ENCODE data around the gene CTTN.

CTTN gene

GRCh38 chr11:70410276-70411205 is 12.2 kb downstream of the CTTN start:
- no peak for DNase-seq

GRCh38 chr11:70411713-70412452 is 13.6 kb downstream of the CTTN start:
- no peak for DNase-seq

- no peak for DNase-seq
These were observed 14.8 kb downstream of the CTTN start for GRCh38 chr11:70413151-70413550.

DNA sequence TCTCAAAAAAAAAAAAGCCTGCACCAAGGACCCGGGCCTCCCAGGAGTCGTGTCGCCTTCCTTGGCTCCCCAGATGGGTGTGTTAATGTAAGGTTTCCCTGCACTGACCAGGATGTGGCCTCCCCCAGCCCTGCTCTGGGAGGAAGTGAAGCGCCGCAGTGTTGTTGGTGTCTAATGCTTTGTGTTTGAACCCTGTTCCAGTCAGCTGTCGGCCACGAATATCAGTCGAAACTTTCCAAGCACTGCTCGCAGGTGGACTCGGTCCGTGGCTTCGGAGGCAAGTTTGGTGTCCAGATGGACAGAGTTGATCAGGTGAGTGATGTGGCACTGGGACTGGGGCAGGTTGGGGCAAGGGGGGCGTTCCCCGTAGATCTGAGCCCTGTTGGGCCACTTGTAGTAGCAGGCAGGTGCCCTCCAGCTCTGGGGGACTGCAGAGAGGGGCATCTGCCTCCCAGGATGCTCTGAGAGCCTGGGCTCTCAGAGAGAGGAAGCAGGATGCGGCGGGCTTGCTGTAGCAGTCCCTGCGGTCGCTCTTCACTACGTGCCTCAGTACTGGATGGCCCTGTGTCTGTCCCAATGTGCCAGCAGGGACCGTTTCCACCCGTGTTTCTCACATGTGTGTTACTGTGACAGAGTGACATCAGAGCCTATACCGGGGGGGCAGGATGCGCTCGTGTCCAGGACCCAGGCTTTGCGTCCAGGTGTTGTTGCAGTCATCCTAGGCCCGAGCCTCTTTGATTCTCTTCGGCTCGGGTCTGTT is 16.2 kb downstream of the CTTN start:
- DNase-seq, result no peak

DNA sequence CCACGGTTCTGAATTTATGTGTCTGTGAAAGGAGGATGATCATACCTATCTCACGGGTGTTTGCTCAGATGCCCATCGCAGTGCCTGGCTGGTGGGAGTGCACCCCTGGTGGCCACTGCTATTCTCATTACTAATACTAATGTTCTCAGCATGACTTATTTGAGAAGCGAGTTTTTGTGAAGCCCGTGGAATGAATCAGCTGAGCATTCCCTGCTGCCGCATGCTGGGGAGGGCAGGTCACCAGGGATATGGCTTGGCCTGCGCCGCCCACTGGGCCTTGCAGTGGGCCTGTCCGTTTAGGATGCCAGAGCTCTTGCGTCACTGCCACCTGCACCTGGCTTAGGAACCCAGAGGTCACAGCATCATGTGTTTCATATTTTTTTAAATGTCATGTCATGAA is 16.9 kb downstream of the CTTN start:
- DNase-seq, result no peak

DNA sequence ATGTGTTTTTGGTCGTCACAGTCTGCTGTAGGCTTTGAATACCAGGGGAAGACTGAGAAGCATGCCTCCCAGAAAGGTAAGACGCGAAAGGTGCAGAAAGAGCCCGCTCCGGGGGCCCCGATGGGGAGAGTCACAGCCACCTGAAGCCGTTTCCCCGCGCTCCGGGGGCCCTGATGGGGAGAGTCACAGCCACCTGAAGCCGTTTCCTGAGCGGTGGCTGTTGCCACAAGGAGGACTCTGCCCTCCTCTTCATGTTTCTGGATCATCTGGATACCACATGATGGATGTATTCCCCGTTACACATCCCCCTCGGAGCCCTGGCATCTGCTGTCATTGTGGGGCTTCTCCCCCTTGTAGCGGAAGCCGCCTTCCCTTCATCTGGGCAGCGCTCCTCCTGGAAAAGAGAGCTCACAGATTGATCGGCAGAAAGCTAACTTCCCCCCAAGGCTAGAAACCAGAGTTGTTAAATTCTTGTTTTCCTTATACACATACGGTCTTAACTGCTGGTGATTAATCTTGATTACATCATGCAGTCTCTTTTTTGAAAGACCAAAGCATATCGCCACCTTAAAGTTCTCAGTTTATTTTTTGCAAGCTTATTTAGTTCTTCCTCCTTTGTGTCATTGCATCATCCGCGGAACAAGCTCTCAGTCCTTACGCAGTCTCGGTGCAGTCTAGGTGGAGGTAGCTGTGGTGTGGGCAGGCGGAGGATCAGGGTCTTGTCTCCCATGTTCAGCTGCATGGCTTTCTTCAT is 17.5 kb downstream of the CTTN start:
- no peak for DNase-seq

DNA sequence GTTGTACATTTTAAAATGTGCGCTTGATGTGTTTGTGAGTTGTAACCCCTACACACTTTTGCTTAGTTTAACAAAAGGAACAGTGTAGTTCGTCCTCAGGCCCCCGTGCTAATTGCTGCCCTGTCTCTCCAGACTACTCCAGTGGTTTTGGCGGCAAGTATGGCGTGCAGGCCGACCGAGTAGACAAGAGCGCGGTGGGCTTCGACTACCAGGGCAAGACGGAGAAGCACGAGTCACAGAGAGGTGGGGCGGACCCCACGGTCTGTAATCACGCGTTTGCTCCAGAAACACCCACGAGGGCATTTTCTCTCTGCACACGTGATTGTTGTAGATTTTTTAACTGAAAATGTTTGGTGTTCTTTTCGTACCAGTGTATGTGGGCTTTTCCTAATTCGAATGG is 18.6 kb downstream of the CTTN start:
- no peak for DNase-seq

DNA sequence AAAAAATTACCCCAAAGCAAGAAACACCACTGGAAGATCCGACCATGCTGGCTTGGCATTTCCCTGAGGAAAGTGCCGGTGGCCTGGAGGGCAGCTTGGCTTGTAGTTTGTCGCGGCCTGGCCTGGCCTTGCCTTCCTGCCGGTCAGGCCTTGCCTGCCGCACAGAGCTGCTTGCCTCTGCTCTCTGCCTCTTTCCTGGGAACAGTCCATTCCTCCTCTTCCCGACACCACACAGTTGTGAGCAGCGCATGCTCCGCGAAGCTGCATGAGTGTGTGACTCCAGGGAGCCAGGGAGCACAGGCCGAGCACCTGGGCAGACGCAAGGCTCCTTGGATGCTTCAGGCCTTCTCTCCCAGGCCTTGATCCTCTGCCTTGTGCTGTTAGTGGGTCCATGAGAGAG is 19.8 kb downstream of the CTTN start:
- no peak for DNase-seq

DNA sequence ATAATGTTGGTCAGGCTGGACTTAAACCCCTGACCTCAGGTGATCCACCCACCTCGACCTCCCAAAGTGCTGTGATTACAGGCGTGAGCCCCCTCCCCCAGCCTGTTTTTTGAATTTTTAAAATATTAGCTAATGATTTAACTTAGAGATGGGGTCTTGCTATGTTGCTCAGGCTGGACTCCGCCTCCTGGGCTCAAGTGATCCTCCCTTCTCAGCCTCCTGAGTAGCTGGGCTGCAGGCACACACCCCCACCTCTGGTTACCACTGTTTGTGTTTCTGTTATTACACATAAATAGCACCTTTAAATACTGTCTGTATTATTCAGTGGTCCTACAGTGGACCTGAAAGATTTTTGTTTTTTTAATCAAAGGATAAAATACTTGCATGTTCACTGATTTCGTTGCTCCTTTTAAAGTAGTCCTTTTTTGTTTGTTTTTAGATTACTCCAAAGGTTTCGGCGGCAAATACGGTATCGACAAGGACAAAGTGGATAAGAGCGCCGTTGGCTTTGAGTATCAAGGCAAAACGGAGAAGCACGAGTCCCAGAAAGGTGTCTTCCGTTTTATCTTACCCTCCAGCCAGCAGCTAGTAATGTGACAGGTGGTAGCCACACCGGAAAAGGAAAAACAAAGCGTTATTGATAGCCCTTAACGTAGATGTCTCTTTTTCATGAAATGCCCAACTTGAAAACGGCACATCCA is 21.1 kb downstream of the CTTN start:
- DNase-seq, result no peak

- no peak for DNase-seq
These were observed 21.7 kb downstream of the CTTN start for GRCh38 chr11:70420008-70420464.

GRCh38 chr11:70420496-70420895 is 22.2 kb downstream of the CTTN start:
- no peak for DNase-seq

DNA sequence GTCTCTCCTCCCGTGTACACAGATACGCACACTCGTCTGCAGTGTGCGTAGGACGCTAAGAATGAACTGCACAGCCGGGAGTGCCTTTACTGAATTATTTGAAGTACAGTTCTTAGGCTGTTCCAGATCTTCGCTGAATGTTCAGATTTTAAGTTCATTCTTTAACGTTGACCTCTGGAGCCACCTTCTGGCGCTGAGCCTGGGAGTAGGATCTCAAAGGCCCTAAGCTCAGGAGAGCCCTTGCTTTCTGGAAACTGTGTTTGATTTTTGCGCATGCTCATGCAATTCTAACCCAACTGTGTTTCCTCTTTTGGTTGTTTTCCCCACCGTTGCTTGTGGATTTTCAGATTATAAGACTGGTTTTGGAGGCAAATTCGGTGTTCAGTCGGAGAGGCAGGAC is 22.8 kb downstream of the CTTN start:
- no peak for DNase-seq

DNA sequence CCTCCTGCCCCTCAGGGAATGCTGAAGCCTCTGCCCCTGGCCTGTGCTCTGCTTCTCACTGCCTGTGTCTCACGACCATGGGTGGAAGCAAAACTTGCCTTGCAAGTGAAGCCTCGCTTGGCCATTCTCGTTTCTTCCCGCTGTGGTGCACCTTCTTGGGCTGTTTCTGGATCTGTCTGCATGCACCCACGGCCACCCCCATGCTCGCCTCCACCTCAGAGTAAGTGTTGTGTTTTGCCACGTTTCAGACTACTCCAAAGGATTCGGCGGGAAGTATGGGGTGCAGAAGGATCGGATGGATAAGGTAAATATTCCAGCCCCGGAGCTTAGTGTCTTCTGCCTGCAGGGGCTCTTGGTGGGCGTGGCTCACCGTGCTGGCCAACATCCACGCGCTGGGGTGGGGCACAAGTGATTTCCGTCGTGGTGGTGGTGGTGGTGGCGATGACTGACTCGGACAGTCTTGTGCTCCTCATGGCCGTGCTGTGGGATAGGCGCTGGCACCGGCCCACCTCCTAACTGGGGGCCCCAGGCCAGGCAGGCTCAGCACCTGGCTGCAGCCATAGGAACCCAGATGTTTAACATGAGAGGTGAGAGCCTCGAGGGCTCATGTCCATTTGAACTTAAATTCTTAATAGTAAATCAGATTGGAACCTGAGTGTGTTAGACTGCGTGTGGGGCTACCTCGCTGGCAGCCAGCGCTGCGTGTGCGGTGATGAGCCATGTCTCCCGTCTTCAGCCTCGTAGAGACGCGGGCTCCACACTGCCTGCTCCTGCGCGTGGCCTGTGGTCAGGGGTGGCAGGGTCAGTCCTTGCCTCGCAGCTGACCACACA is 24.6 kb downstream of the CTTN start:
- no peak for DNase-seq

DNA sequence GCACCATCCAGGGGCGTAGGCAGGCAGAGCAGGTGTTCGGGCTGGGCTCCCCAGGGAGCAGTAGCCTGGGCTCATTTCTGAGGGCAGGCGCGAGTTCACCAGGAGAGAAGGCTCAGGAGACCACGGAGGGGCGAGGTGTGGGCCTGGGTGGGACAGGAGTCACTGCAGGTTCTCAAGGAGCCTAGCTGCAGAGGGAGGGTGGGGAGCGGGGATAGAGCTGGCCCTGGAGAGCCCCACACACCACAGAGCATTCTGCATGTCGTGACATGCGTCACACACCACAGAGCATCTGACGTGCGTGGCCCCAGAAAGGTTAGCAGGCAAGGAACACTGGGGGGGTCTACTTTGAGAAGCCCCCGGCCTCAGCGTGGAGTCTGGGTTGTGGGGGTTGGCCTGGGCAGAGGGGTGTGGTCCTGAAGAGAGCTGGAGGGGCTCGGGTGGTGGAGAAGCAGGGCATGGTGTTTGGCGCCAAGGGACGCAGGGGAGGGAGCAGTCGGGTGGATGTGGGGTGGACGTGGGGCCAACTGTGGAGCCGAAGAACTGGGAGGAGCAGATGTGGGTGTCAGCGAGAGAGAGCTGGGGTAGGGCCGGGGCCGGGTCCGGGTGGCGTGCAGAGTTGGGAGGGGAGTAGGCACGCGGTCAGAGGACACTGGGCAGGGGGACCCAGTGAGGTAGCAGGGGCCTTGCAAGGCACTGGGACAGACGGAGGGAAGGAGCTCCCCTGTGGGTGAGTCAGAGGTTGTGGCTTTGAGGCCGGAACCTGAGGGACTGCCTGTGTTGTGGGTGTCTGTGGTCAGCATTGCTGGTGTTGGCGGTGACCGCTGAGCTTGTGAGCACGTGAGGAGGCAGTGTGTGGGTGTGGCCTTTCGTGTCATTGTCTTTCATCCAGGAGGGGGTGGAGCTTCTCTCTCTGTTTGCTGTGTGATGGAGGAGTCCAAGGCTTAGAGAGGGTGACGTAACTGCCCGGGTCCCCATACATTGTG is 25.5 kb downstream of the CTTN start:
- no peak for DNase-seq

- DNase-seq, result no peak
These were observed 26.5 kb downstream of the CTTN start for GRCh38 chr11:70424765-70425344.

DNA sequence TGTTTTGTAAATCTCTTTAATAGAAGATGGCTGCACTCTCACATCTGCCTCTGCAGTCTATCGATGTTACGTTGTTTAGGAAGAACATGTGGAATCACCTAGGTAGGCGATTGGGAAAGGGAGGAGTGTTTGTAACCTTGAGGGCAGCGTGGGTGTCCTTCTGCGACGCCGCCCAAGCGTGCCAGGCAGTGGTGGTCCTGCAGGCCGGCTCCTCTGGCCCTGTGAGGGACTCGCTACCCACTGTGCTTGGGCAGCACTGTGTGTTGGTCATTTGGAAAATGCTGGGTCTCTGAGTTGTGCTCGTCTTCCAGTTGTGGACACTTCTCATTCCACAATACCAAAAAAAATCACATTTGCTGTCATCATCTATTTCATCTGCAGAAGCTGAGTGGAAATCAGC is 29.1 kb downstream of the CTTN start:
- no peak for DNase-seq

DNA sequence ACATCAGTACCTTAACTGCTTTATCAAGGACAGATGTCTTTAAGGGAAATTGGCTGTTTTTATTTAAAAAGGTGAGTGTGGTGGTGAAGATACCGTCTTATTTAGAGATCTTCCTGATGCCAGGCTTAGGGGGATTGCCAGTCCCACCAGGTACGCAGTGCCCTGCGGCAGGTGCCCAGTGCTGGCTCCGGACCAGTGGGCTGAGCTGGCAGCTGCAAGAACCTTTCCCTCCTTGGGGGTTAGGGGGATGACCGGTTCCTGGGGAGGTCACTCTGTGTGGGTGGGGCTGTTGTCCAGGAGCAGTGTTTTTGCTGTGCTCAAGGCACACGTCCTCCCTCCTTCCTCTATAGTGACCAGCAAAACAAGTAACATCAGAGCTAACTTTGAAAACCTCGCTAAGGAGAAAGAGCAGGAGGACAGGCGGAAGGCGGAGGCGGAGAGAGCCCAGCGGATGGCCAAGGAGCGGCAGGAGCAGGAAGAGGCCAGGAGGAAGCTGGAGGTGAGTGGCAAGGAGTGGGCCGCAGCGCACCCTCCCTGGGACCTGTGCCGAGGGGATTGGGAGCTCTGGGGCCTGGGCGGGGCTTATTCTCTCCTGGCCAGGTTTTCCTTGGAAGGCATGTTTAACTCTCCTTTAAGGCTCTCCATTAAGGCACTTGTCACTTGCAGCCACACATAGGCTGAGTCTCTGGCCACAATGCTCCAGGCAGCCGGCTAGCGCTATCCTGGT is 30.5 kb downstream of the CTTN start:
- no peak for DNase-seq

DNA sequence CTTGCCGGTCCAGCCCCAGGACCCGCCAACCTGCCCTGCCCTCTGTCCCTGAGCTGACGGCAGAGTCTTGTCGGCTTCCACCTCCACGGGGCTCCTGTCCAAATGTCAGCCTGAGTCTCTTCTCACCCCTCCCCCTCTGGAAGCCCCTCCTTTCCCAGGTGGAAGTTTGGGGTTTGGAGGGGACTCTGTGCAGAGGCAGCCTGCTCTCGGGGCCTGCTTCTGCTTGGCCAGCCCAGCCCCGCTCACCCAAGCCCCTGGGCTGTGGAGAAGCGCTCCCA is 31.0 kb downstream of the CTTN start:
- no peak for DNase-seq

Measured in NCI-H524 (cell line).